Measurements from ENCODE around the gene PHTF2. TPM values are rescaled to one million over a fixed set of nuclear protein-coding genes. Genes with fewer than 3 reads are reported as not detected.

PHTF2 gene
- polyA plus RNA-seq, 3 donors = 10.1 to 34.3 (median 10.3) TPM

- H3K27ac Mint-ChIP-seq = peak overlapping the region in 1 of 7 donors; percentile 15
- H3K79me2 ChIP-seq (ENCODE audit: insufficient read depth, low read length) = peaks cover 76% of the 10 kb centered on the region
- peaks cover 17% of the 10 kb centered on the region for H3K4me1 Mint-ChIP-seq
Measured at GRCh38 chr7:77753173-77753572, 45.4 kb upstream of the PHTF2 start.

GRCh38 chr7:77757589-77757988 is 41.0 kb upstream of the PHTF2 start:
- Mint-ChIP-seq H3K4me3 (no peak overlapping the region), H3K36me3 (peaks cover 5 to 12% of the 10 kb centered on the region in 2 donors), H3K9me3 (peaks cover 0 to 2% (median 0%) of the 10 kb centered on the region in 7 donors), H3K4me1 (peaks cover 18% of the 10 kb centered on the region), H3K27ac (peak overlapping the region in 2 of 7 donors; percentile 44 to 72), H3K27me3 (ENCODE audit: low read depth in 3 of 3) (peaks cover 0 to under 1% (median 0%) of the 10 kb centered on the region in 3 donors)
- peaks cover 2 to 3% of the 10 kb centered on the region in 2 donors for H3K4me1 ChIP-seq (ENCODE audit: control insufficient read depth in 1 of 2, insufficient read depth in 2 of 2, low read length in 2 of 2)
- peaks cover 100% of the 10 kb centered on the region for H3K79me2 ChIP-seq (ENCODE audit: insufficient read depth, low read length)
- no peak overlapping the region for H2AFZ ChIP-seq (ENCODE audit: insufficient read depth, low read depth, low read length, poor library complexity, severe bottlenecking)
- H4K20me1 ChIP-seq (ENCODE audit: insufficient read depth, low read length) = peaks cover 67% of the 10 kb centered on the region
- H3K27ac ChIP-seq (ENCODE audit: low read depth in 1 of 2, low read length in 2 of 2) = peak overlapping the region in 1 of 2 donors; percentile 56
- DNase-seq = no peak
- peaks cover 4 to 34% of the 10 kb centered on the region in 2 donors for H3K36me3 ChIP-seq (replicated peaks in 1 of 2; ENCODE audit: control insufficient read depth in 1 of 2, insufficient read depth in 2 of 2, low read length in 2 of 2)
- no peaks in the 10 kb centered on the region for H3K9me3 ChIP-seq (replicated peaks in 1 of 2; ENCODE audit: control insufficient read depth in 1 of 2, insufficient read depth in 1 of 2, low read length in 2 of 2)
- no CpG with 5 or more reads among the region's 1 CpG for WGBS (ENCODE audit: insufficient coverage)
- H3K4me3 ChIP-seq (replicated peaks in 1 of 3; ENCODE audit: low read depth in 2 of 3, low read length in 3 of 3) = no peak overlapping the region
- H3K9ac ChIP-seq (ENCODE audit: insufficient read depth, low read length, poor library complexity, severe bottlenecking) = no peak overlapping the region
- H3K4me2 ChIP-seq (replicated peaks; ENCODE audit: extremely low read depth, low read length, poor library complexity, severe bottlenecking) = no peak overlapping the region
- TF ChIP-seq CTCF (IDR thresholded peaks at IDR 0.05) = no peak
- no peaks in the 10 kb centered on the region for H3K27me3 ChIP-seq (ENCODE audit: control insufficient read depth in 2 of 2, insufficient read depth in 2 of 2, low read length in 2 of 2)
- intact Hi-C loops (cut with micrococcal nuclease) = loop anchor here (5.0 kb wide), 2 partner anchors 100 to 105 kb away; no protein-coding TSS in a partner anchor

More at GRCh38 chr7:77753173-77753572, 45.4 kb upstream of the PHTF2 start:
- no peak overlapping the region for H3K4me2 ChIP-seq (replicated peaks; ENCODE audit: extremely low read depth, low read length, poor library complexity, severe bottlenecking)
- Mint-ChIP-seq H3K36me3 (peaks cover 27 to 30% of the 10 kb centered on the region in 2 donors), H3K9me3 (peaks cover 0 to 2% (median 0%) of the 10 kb centered on the region in 7 donors), H3K27me3 (ENCODE audit: low read depth in 3 of 3) (peaks cover 0 to 1% (median 0%) of the 10 kb centered on the region in 3 donors), H3K4me3 (no peak overlapping the region)
- no peak for TF ChIP-seq CTCF (IDR thresholded peaks at IDR 0.05)
- no CpG with 5 or more reads among the region's 1 CpG for WGBS (ENCODE audit: insufficient coverage)
- peaks cover 14 to 53% of the 10 kb centered on the region in 2 donors for H3K36me3 ChIP-seq (replicated peaks in 1 of 2; ENCODE audit: control insufficient read depth in 1 of 2, insufficient read depth in 2 of 2, low read length in 2 of 2)
- no peak overlapping the region for H2AFZ ChIP-seq (ENCODE audit: insufficient read depth, low read depth, low read length, poor library complexity, severe bottlenecking)
- peaks cover 13 to 17% of the 10 kb centered on the region in 2 donors for H3K4me1 ChIP-seq (ENCODE audit: control insufficient read depth in 1 of 2, insufficient read depth in 2 of 2, low read length in 2 of 2)
- H3K9ac ChIP-seq (ENCODE audit: insufficient read depth, low read length, poor library complexity, severe bottlenecking) = no peak overlapping the region
- peaks cover 71% of the 10 kb centered on the region for H4K20me1 ChIP-seq (ENCODE audit: insufficient read depth, low read length)
- no peaks in the 10 kb centered on the region for H3K27me3 ChIP-seq (ENCODE audit: control insufficient read depth in 2 of 2, insufficient read depth in 2 of 2, low read length in 2 of 2)
- H3K4me3 ChIP-seq (replicated peaks in 1 of 3; ENCODE audit: low read depth in 2 of 3, low read length in 3 of 3) = no peak overlapping the region
- no peaks in the 10 kb centered on the region for H3K9me3 ChIP-seq (replicated peaks in 1 of 2; ENCODE audit: control insufficient read depth in 1 of 2, insufficient read depth in 1 of 2, low read length in 2 of 2)
- no peak for DNase-seq
- intact Hi-C loops (cut with micrococcal nuclease) = no loop called here
- peak overlapping the region in 1 of 2 donors; percentile 53 for H3K27ac ChIP-seq (ENCODE audit: low read depth in 1 of 2, low read length in 2 of 2)

Measured in CD14-positive monocyte (primary cell).